ENCODE results near the gene VPS51.
"Not testable (repeated sequence)": the region's sequence is repeated elsewhere in the genome, so short reads cannot be mapped to it uniquely, and the experiment has no call there.

Gene VPS51

GRCh38 chr11:65148657-65149056 lies 52.6 kb downstream of the VPS51 start:
- H3K27me3 ChIP-seq (ENCODE audit: control insufficient read depth, insufficient read depth, low read length), result no peaks in the 10 kb centered on the region
- no peak overlapping the region for H3K4me3 ChIP-seq (ENCODE audit: low read depth, low read length)
- H3K36me3 ChIP-seq (ENCODE audit: control insufficient read depth, insufficient read depth, low read length), result no peaks in the 10 kb centered on the region
- H3K4me1 ChIP-seq (ENCODE audit: control insufficient read depth, insufficient read depth, low read length), result peaks cover 8% of the 10 kb centered on the region; the same call in 1 of the 2 replicates
- no peak overlapping the region for H3K9ac ChIP-seq (ENCODE audit: low read length)
- peaks cover 7% of the 10 kb centered on the region; the same call in 1 of the 2 replicates for H3K9me3 ChIP-seq (ENCODE audit: control insufficient read depth, insufficient read depth, low read depth, low read length)
- no peak overlapping the region for H3K27ac ChIP-seq (ENCODE audit: low read depth, low read length)

GRCh38 chr11:65150131-65150508 lies 54.1 kb downstream of the VPS51 start:
- not testable (repeated sequence) for H3K9ac ChIP-seq (ENCODE audit: low read length); H3K4me3 ChIP-seq (ENCODE audit: low read depth, low read length); H3K27me3 ChIP-seq (ENCODE audit: control insufficient read depth, insufficient read depth, low read length); H3K27ac ChIP-seq (ENCODE audit: low read depth, low read length); H3K36me3 ChIP-seq (ENCODE audit: control insufficient read depth, insufficient read depth, low read length); H3K4me1 ChIP-seq (ENCODE audit: control insufficient read depth, insufficient read depth, low read length); H3K9me3 ChIP-seq (ENCODE audit: control insufficient read depth, insufficient read depth, low read depth, low read length)

GRCh38 chr11:65150509-65151299 lies 54.7 kb downstream of the VPS51 start:
- Histone ChIP-seq H3K27me3 (ENCODE audit: control insufficient read depth, insufficient read depth, low read length) (no peaks in the 10 kb centered on the region), H3K36me3 (ENCODE audit: control insufficient read depth, insufficient read depth, low read length) (no peaks in the 10 kb centered on the region), H3K9ac (ENCODE audit: low read length) (no peak overlapping the region), H3K27ac (ENCODE audit: low read depth, low read length) (no peak overlapping the region), H3K4me3 (ENCODE audit: low read depth, low read length) (no peak overlapping the region), H3K9me3 (ENCODE audit: control insufficient read depth, insufficient read depth, low read depth, low read length) (peaks cover 7% of the 10 kb centered on the region; the same call in 1 of the 2 replicates), H3K4me1 (ENCODE audit: control insufficient read depth, insufficient read depth, low read length) (peaks cover 8% of the 10 kb centered on the region; the same call in 1 of the 2 replicates)

- H3K4me1 ChIP-seq (ENCODE audit: control insufficient read depth, insufficient read depth, low read length), result peaks cover 8% of the 10 kb centered on the region; the same call in 1 of the 2 replicates
- peaks cover 7% of the 10 kb centered on the region; the same call in 1 of the 2 replicates for H3K9me3 ChIP-seq (ENCODE audit: control insufficient read depth, insufficient read depth, low read depth, low read length)
- no peak overlapping the region for H3K9ac ChIP-seq (ENCODE audit: low read length)
- H3K27me3 ChIP-seq (ENCODE audit: control insufficient read depth, insufficient read depth, low read length), result no peaks in the 10 kb centered on the region
- H3K36me3 ChIP-seq (ENCODE audit: control insufficient read depth, insufficient read depth, low read length), result no peaks in the 10 kb centered on the region
- H3K27ac ChIP-seq (ENCODE audit: low read depth, low read length), result no peak overlapping the region
- H3K4me3 ChIP-seq (ENCODE audit: low read depth, low read length), result no peak overlapping the region
Measured at GRCh38 chr11:65151331-65151899, 55.4 kb downstream of the VPS51 start.

GRCh38 chr11:65152122-65152521 lies 56.1 kb downstream of the VPS51 start:
- Histone ChIP-seq H3K36me3 (ENCODE audit: control insufficient read depth, insufficient read depth, low read length) (no peaks in the 10 kb centered on the region), H3K27me3 (ENCODE audit: control insufficient read depth, insufficient read depth, low read length) (no peaks in the 10 kb centered on the region), H3K27ac (ENCODE audit: low read depth, low read length) (no peak overlapping the region), H3K4me3 (ENCODE audit: low read depth, low read length) (no peak overlapping the region), H3K4me1 (ENCODE audit: control insufficient read depth, insufficient read depth, low read length) (peaks cover 8% of the 10 kb centered on the region; the same call in 1 of the 2 replicates), H3K9me3 (ENCODE audit: control insufficient read depth, insufficient read depth, low read depth, low read length) (0 out of 2 replicates have a peak, but pooled peaks cover 2% of the 10 kb centered on the region), H3K9ac (ENCODE audit: low read length) (no peak overlapping the region)

GRCh38 chr11:65156256-65156655 lies 60.2 kb downstream of the VPS51 start:
- H3K9me3 ChIP-seq (ENCODE audit: control insufficient read depth, insufficient read depth, low read depth, low read length), result no peaks in the 10 kb centered on the region
- no peaks in the 10 kb centered on the region for H3K36me3 ChIP-seq (ENCODE audit: control insufficient read depth, insufficient read depth, low read length)
- H3K9ac ChIP-seq (ENCODE audit: low read length), result no peak overlapping the region
- no peaks in the 10 kb centered on the region for H3K4me1 ChIP-seq (ENCODE audit: control insufficient read depth, insufficient read depth, low read length)
- no peak overlapping the region for H3K27ac ChIP-seq (ENCODE audit: low read depth, low read length)
- no peak overlapping the region for H3K4me3 ChIP-seq (ENCODE audit: low read depth, low read length)
- H3K27me3 ChIP-seq (ENCODE audit: control insufficient read depth, insufficient read depth, low read length), result no peaks in the 10 kb centered on the region

- H3K9me3 ChIP-seq (ENCODE audit: control insufficient read depth, insufficient read depth, low read depth, low read length), result no peaks in the 10 kb centered on the region
- no peaks in the 10 kb centered on the region for H3K36me3 ChIP-seq (ENCODE audit: control insufficient read depth, insufficient read depth, low read length)
- H3K9ac ChIP-seq (ENCODE audit: low read length), result no peak overlapping the region
- no peak overlapping the region for H3K27ac ChIP-seq (ENCODE audit: low read depth, low read length)
- no peaks in the 10 kb centered on the region for H3K27me3 ChIP-seq (ENCODE audit: control insufficient read depth, insufficient read depth, low read length)
- no peaks in the 10 kb centered on the region for H3K4me1 ChIP-seq (ENCODE audit: control insufficient read depth, insufficient read depth, low read length)
- H3K4me3 ChIP-seq (ENCODE audit: low read depth, low read length), result no peak overlapping the region
Measured at GRCh38 chr11:65156926-65157325, 60.9 kb downstream of the VPS51 start.

GRCh38 chr11:65157336-65157735 lies 61.3 kb downstream of the VPS51 start:
- Histone ChIP-seq H3K36me3 (ENCODE audit: control insufficient read depth, insufficient read depth, low read length) (no peaks in the 10 kb centered on the region), H3K4me3 (ENCODE audit: low read depth, low read length) (no peak overlapping the region), H3K27ac (ENCODE audit: low read depth, low read length) (no peak overlapping the region), H3K4me1 (ENCODE audit: control insufficient read depth, insufficient read depth, low read length) (no peaks in the 10 kb centered on the region), H3K9me3 (ENCODE audit: control insufficient read depth, insufficient read depth, low read depth, low read length) (no peaks in the 10 kb centered on the region), H3K9ac (ENCODE audit: low read length) (no peak overlapping the region), H3K27me3 (ENCODE audit: control insufficient read depth, insufficient read depth, low read length) (no peaks in the 10 kb centered on the region)

GRCh38 chr11:65159012-65159411 lies 63.0 kb downstream of the VPS51 start:
- no peak overlapping the region for H3K4me3 ChIP-seq (ENCODE audit: low read depth, low read length)
- no peaks in the 10 kb centered on the region for H3K36me3 ChIP-seq (ENCODE audit: control insufficient read depth, insufficient read depth, low read length)
- H3K9ac ChIP-seq (ENCODE audit: low read length), result no peak overlapping the region
- H3K27me3 ChIP-seq (ENCODE audit: control insufficient read depth, insufficient read depth, low read length), result no peaks in the 10 kb centered on the region
- H3K4me1 ChIP-seq (ENCODE audit: control insufficient read depth, insufficient read depth, low read length), result no peaks in the 10 kb centered on the region
- H3K27ac ChIP-seq (ENCODE audit: low read depth, low read length), result no peak overlapping the region
- no peaks in the 10 kb centered on the region for H3K9me3 ChIP-seq (ENCODE audit: control insufficient read depth, insufficient read depth, low read depth, low read length)

- no peak overlapping the region for H3K4me3 ChIP-seq (ENCODE audit: low read depth, low read length)
- peaks cover 3% of the 10 kb centered on the region for H3K4me1 ChIP-seq (ENCODE audit: control insufficient read depth, insufficient read depth, low read length)
- H3K36me3 ChIP-seq (ENCODE audit: control insufficient read depth, insufficient read depth, low read length), result no peaks in the 10 kb centered on the region
- H3K27ac ChIP-seq (ENCODE audit: low read depth, low read length), result no peak overlapping the region
- no peaks in the 10 kb centered on the region for H3K27me3 ChIP-seq (ENCODE audit: control insufficient read depth, insufficient read depth, low read length)
- no peaks in the 10 kb centered on the region for H3K9me3 ChIP-seq (ENCODE audit: control insufficient read depth, insufficient read depth, low read depth, low read length)
- no peak overlapping the region for H3K9ac ChIP-seq (ENCODE audit: low read length)
Measured at GRCh38 chr11:65160643-65161042, 64.6 kb downstream of the VPS51 start.

Measured in HUES6 (cell line).